RPMI8226 (cell line): ENCODE measurements around the gene DENND5B.
A peak's percentile ranks its signal among the peaks of the same experiment; 100 is the strongest.

Experiments used
- DNase-seq: peaks from one replicate; pipeline ENCODE4 v3.0.0-alpha.2; 2015

Gene DENND5B

GRCh38 chr12:31366104-31366621 is 224.8 kb downstream of the DENND5B start:
- no peak for DNase-seq

- DNase-seq = no peak
Measured at GRCh38 chr12:31363831-31364230, 227.1 kb downstream of the DENND5B start.

- peak; percentile 49 for DNase-seq
Measured at GRCh38 chr12:31363416-31363809, 227.5 kb downstream of the DENND5B start.

- peak; percentile 89 for DNase-seq
Measured at GRCh38 chr12:31362759-31363415, 228.0 kb downstream of the DENND5B start.

- peak; percentile 85 for DNase-seq
Measured at GRCh38 chr12:31362115-31362758, 228.7 kb downstream of the DENND5B start.

GRCh38 chr12:31361730-31362114 is 229.2 kb downstream of the DENND5B start:
- DNase-seq = no peak

- no peak for DNase-seq
Measured at GRCh38 chr12:31355747-31356107, 235.2 kb downstream of the DENND5B start.

GRCh38 chr12:31353750-31354708 is 236.9 kb downstream of the DENND5B start:
- peak; percentile 41 for DNase-seq

- DNase-seq = no peak
Measured at GRCh38 chr12:31346267-31346666, 244.7 kb downstream of the DENND5B start.

GRCh38 chr12:31343139-31343538 is 247.8 kb downstream of the DENND5B start:
- no peak for DNase-seq

GRCh38 chr12:31342286-31342685 is 248.7 kb downstream of the DENND5B start:
- DNase-seq = no peak

GRCh38 chr12:31339831-31340622 is 250.9 kb downstream of the DENND5B start:
- DNase-seq = no peak

- DNase-seq = no peak
Measured at GRCh38 chr12:31337952-31338351, 253.0 kb downstream of the DENND5B start.
